Retina (tissue), 1 donor: Measurements from ENCODE around the gene ZNF786.
"Not testable (repeated sequence)": the region's sequence is repeated elsewhere in the genome, so short reads cannot be mapped to it uniquely, and the experiment has no call there.

Source experiments
- DNase-seq: peaks from one replicate; pipeline ENCODE4 v3.0.0-alpha.2; 2016

The ZNF786 gene

GRCh38 chr7:149075286-149075685 lies 15.2 kb downstream of the ZNF786 start:
- DNase-seq: no peak

GRCh38 chr7:149074116-149074885 lies 16.2 kb downstream of the ZNF786 start:
- no peak for DNase-seq

GRCh38 chr7:149072438-149072775 lies 18.1 kb downstream of the ZNF786 start:
- DNase-seq: no peak

- DNase-seq: peak; percentile 22
These were observed 18.7 kb downstream of the ZNF786 start for GRCh38 chr7:149071641-149072437.

- DNase-seq: no peak
These were observed 19.3 kb downstream of the ZNF786 start for GRCh38 chr7:149071182-149071635.

- peak; percentile 73 for DNase-seq
These were observed 20.0 kb downstream of the ZNF786 start for GRCh38 chr7:149070372-149071125.

GRCh38 chr7:149067869-149068268 lies 22.6 kb downstream of the ZNF786 start:
- DNase-seq: no peak

GRCh38 chr7:149063476-149063875 lies 27.0 kb downstream of the ZNF786 start:
- no peak for DNase-seq

- not testable (repeated sequence) for DNase-seq
These were observed 28.2 kb downstream of the ZNF786 start for GRCh38 chr7:149062217-149062899.

GRCh38 chr7:149060156-149060555 lies 30.4 kb downstream of the ZNF786 start:
- no peak for DNase-seq

GRCh38 chr7:149053885-149054284 lies 36.6 kb downstream of the ZNF786 start:
- DNase-seq: no peak

- no peak for DNase-seq
These were observed 37.1 kb downstream of the ZNF786 start for GRCh38 chr7:149053384-149053783.

GRCh38 chr7:149050941-149051340 lies 39.6 kb downstream of the ZNF786 start:
- DNase-seq: no peak

GRCh38 chr7:149048805-149049204 lies 41.7 kb downstream of the ZNF786 start:
- DNase-seq: no peak

- DNase-seq: no peak
These were observed 44.1 kb downstream of the ZNF786 start for GRCh38 chr7:149046416-149046815.

GRCh38 chr7:149043936-149044335 lies 46.6 kb downstream of the ZNF786 start:
- no peak for DNase-seq

GRCh38 chr7:149041350-149041749 lies 49.2 kb downstream of the ZNF786 start:
- DNase-seq: no peak

GRCh38 chr7:149038641-149039040 lies 51.9 kb downstream of the ZNF786 start:
- DNase-seq: not testable (repeated sequence)

GRCh38 chr7:149036676-149037075 lies 53.8 kb downstream of the ZNF786 start:
- DNase-seq: no peak

GRCh38 chr7:149031353-149031910 lies 59.1 kb downstream of the ZNF786 start:
- DNase-seq: no peak

- not testable (repeated sequence) for DNase-seq
These were observed 60.1 kb downstream of the ZNF786 start for GRCh38 chr7:149030439-149030838.

- peak; percentile 98 for DNase-seq
These were observed 62.0 kb downstream of the ZNF786 start, which contains the start of gene PDIA4 for GRCh38 chr7:149028346-149029109. Gene PDIA4, minus strand, starts transcription at chr7:149028505. Its CDS starts 97 bp downstream, at chr7:149028408.
